ENCODE data around the gene ZSCAN9. TPM values are rescaled to one million over a fixed set of nuclear protein-coding genes. Genes with fewer than 3 reads are reported as not detected.

ZSCAN9 gene
- total RNA-seq, 4 donors from 2014 or later = 12.6 to 26.1 (median 16.7) TPM

DNA sequence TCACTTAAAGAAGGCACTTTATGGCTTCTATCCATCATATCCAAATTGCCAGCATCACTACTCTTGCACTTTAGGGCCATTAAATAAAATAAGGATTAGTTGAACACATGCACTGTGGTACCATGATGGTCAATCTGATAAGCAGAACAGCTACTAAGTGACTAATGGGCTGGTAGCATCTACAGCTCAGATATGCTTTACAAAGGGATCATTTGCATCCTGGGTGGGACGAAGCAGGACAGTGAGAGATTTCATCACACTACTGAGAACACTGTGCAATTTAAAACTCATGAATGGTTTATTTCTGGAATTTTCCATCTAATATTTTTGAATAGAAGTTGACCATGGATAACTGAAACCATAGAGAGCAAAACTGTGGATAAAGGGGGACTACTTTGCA is 25.1 kb upstream of the ZSCAN9 start:
- no peak overlapping the region for H3K4me3 ChIP-seq
- no peak for DNase-seq
- in situ Hi-C loops (cut with MboI; ENCODE audit: low pct_ligation_motif_present in 1 of 4, low pct_unique_long_range_greater_than_20kb in 1 of 4, low sequenced_read_pairs in 3 of 4) (no loop called here), intact Hi-C loops (cut with DNase I; ENCODE audit: low total_unique reads) (no loop called here)
- no peaks in the 10 kb centered on the region for H3K36me3 ChIP-seq
- 67% methylated on average over 1 of the region's 1 CpG; no CpG with 5 or more reads in 1 of the 2 donors for WGBS, 2 donors (ENCODE audit: low coverage in 1 of 2)
- peaks cover 4 to 5% of the 10 kb centered on the region in 2 donors for H3K9me3 ChIP-seq
- H3K4me1 ChIP-seq = no peaks in the 10 kb centered on the region
- H3K27me3 ChIP-seq = peaks cover 35% of the 10 kb centered on the region
- TF ChIP-seq EP300 (IDR thresholded peaks at IDR 0.05; ENCODE audit: low read depth) (no peak), POLR2A (IDR thresholded peaks at IDR 0.05) (no peak), POLR2AphosphoS5 (IDR thresholded peaks at IDR 0.05) (no peak)
- TF ChIP-seq, protein P1, sequence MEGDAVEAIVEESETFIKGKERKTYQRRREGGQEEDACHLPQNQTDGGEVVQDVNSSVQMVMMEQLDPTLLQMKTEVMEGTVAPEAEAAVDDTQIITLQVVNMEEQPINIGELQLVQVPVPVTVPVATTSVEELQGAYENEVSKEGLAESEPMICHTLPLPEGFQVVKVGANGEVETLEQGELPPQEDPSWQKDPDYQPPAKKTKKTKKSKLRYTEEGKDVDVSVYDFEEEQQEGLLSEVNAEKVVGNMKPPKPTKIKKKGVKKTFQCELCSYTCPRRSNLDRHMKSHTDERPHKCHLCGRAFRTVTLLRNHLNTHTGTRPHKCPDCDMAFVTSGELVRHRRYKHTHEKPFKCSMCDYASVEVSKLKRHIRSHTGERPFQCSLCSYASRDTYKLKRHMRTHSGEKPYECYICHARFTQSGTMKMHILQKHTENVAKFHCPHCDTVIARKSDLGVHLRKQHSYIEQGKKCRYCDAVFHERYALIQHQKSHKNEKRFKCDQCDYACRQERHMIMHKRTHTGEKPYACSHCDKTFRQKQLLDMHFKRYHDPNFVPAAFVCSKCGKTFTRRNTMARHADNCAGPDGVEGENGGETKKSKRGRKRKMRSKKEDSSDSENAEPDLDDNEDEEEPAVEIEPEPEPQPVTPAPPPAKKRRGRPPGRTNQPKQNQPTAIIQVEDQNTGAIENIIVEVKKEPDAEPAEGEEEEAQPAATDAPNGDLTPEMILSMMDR (IDR thresholded peaks at IDR 0.05) = no peak
- no peak overlapping the region for H3K27ac ChIP-seq

DNA sequence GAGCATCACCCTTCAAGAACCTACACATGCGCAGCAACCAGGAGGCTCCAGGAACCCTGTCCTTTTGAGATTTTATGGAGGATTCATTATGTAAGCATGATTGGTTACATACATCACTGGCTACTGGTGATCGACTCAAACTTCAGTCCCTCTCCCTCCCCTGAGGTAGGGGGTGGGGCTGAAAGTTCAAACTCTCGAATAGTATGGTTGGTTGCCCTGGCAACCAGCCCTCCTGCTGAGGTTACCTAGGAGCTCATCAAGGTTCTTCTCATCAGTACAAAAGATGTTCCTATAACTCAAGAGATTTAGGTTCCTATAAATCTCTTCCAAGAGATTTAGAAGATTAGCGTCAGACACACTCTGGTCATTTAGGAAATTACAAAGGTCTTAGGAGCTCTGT is 21.9 kb upstream of the ZSCAN9 start:
- H3K4me3 ChIP-seq = no peak overlapping the region
- H3K36me3 ChIP-seq = no peaks in the 10 kb centered on the region
- no peak overlapping the region for H3K27ac ChIP-seq
- peaks cover 2 to 14% (median 4%) of the 10 kb centered on the region in 4 donors for H3K4me1 ChIP-seq
- no peaks in the 10 kb centered on the region for H3K9me3 ChIP-seq
- intact Hi-C loops (cut with DNase I; ENCODE audit: low total_unique reads) = no loop called here
- in situ Hi-C loops (cut with MboI; ENCODE audit: low pct_ligation_motif_present in 1 of 4, low pct_unique_long_range_greater_than_20kb in 1 of 4, low sequenced_read_pairs in 3 of 4) = no loop called here
- H3K27me3 ChIP-seq = peaks cover 65% of the 10 kb centered on the region
- WGBS, 2 donors (ENCODE audit: low coverage in 1 of 2) = 46 to 69% methylated on average over 3 to 4 of the region's 4 CpGs
- TF ChIP-seq POLR2A (IDR thresholded peaks at IDR 0.05) (no peak), POLR2AphosphoS5 (IDR thresholded peaks at IDR 0.05) (no peak)
- no peak for DNase-seq

DNA sequence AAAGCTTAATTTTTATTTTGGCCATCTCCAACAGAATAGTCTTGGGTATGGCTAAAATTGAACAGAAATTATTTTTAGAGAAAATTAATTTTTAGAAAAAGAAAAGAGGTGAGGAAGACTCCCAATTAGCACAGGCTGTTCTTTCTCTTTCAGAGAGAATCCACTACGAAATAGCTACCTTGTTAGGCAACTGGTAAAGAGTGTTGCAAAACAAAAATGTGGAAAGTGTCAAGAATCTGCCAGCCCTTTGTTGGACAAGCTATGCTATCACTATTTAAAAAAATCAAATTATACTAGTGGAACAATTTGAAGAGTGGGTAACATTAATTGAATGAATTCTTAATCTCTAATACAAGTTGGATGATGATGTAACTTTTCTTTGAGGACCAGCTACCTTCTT is 19.2 kb upstream of the ZSCAN9 start:
- Histone ChIP-seq H3K4me3 (no peak overlapping the region), H3K9me3 (no peaks in the 10 kb centered on the region), H3K4me1 (peaks cover 2 to 20% (median 8%) of the 10 kb centered on the region in 4 donors), H3K36me3 (no peaks in the 10 kb centered on the region), H3K27me3 (peaks cover 80% of the 10 kb centered on the region), H3K27ac (no peak overlapping the region)
- WGBS, 2 donors (ENCODE audit: low coverage in 1 of 2) = 66 to 67% methylated on average over 1 of the region's 1 CpG
- in situ Hi-C loops (cut with MboI; ENCODE audit: low pct_ligation_motif_present in 1 of 4, low pct_unique_long_range_greater_than_20kb in 1 of 4, low sequenced_read_pairs in 3 of 4) (no loop called here), intact Hi-C loops (cut with DNase I; ENCODE audit: low total_unique reads) (no loop called here)
- TF ChIP-seq EP300 (IDR thresholded peaks at IDR 0.05; ENCODE audit: low read depth) (no peak), POLR2A (IDR thresholded peaks at IDR 0.05) (no peak), POLR2AphosphoS5 (IDR thresholded peaks at IDR 0.05) (no peak)
- TF ChIP-seq, protein P1 (IDR thresholded peaks at IDR 0.05) = no peak
- no peak for DNase-seq

DNA sequence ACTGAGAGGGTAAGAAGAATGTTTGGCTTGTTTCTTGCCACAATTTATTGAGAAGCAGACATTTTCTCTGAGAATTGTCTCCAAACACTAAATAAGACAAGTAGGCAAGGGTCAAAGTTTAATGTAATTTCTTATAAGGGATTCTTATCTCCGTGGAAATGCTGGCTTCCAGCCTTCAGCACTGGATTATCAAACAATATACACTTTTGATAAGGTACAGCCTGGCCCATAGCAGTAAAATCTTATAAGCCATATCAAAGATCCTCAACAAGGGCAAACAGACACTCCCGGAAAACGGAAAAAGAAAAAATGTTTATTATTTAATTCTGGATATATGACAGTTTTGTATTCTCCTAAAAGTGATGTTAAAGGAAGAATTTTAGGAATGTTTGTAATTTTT is 18.5 kb upstream of the ZSCAN9 start:
- Histone ChIP-seq H3K4me3 (peak overlapping the region in 2 of 4 donors; percentile 36 to 49), H3K9me3 (no peaks in the 10 kb centered on the region), H3K36me3 (no peaks in the 10 kb centered on the region), H3K4me1 (peaks cover 2 to 20% (median 8%) of the 10 kb centered on the region in 4 donors), H3K27me3 (peaks cover 85% of the 10 kb centered on the region), H3K27ac (peak overlapping the region in 2 of 4 donors; percentile 60 to 64)
- DNase-seq = no peak
- in situ Hi-C loops (cut with MboI; ENCODE audit: low pct_ligation_motif_present in 1 of 4, low pct_unique_long_range_greater_than_20kb in 1 of 4, low sequenced_read_pairs in 3 of 4) (no loop called here), intact Hi-C loops (cut with DNase I; ENCODE audit: low total_unique reads) (no loop called here)
- 32 to 38% methylated on average over 3 of the region's 3 CpGs for WGBS, 2 donors (ENCODE audit: low coverage in 1 of 2)
- TF ChIP-seq POLR2A (IDR thresholded peaks at IDR 0.05) = no peak
- TF ChIP-seq POLR2AphosphoS5 (IDR thresholded peaks at IDR 0.05) = no peak
- no peak for TF ChIP-seq EP300 (IDR thresholded peaks at IDR 0.05; ENCODE audit: low read depth)
- TF ChIP-seq, protein P1 (IDR thresholded peaks at IDR 0.05) = no peak

Data from transverse colon (tissue), 4 donors.